Fibroblast of the aortic adventitia (primary cell): Measurements from ENCODE around the gene NMRK1. TPM values are rescaled to one million over a fixed set of nuclear protein-coding genes. Genes with fewer than 3 reads are reported as not detected.

Experiments
- DNase-seq: peaks from one replicate; pipeline ENCODE4 v3.0.0-alpha.2; 2010; ENCODE audit warnings: low read depth
- H3K4me3 ChIP-seq: 2 replicates; pipeline ENCODE4 v1.5.1; 2011; ENCODE audit warnings: low read depth, mild to moderate bottlenecking, control low read depth, low read length, moderate library complexity
- CTCF ChIP-seq: IDR thresholded peaks from 2 replicates; pipeline ENCODE4 v1.5.1; 2011; ENCODE audit warnings: mild to moderate bottlenecking, low read length, control low read depth, inconsistent platforms; ENCODE audit not compliant: insufficient read depth
- total RNA-seq: library from RNA; depleted of rRNA; stranded (reverse); fragments of >200 nt; gene quantifications from 2 replicates; pipeline ENCODE4 v1.2.3, GENCODE V29; 2012; ENCODE audit warnings: low replicate concordance

Gene NMRK1
- total RNA-seq, 1 donor = 23.9 TPM

- no peak overlapping the region for H3K4me3 ChIP-seq
- no peak for TF ChIP-seq CTCF
- no peak for DNase-seq
Observed at GRCh38 chr9:75130172-75130571, 42.2 kb upstream of the NMRK1 start.

GRCh38 chr9:75128535-75128934 lies 40.6 kb upstream of the NMRK1 start:
- no peak overlapping the region for H3K4me3 ChIP-seq
- DNase-seq = no peak
- TF ChIP-seq CTCF = no peak

DNA sequence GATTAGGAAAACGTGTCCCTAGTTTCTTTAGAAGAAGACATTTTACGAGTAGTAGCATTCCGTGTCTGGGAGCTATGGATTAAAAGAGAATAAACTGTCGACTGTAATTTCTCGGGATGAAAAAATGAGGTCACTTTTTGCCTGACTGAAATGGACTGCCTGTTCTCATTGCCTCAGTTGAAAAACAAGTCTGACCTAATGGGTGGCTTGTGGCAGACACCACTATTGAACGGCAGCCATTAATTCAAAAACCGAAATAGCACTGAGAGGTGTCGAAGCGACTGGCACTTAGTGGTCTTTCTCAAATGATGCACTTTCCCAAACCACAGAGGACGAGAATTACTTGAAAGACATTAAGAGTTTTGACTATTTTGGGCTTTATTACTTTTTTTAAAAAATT lies 35.7 kb upstream of the NMRK1 start:
- DNase-seq = no peak
- no peak for TF ChIP-seq CTCF
- no peak overlapping the region for H3K4me3 ChIP-seq

DNA sequence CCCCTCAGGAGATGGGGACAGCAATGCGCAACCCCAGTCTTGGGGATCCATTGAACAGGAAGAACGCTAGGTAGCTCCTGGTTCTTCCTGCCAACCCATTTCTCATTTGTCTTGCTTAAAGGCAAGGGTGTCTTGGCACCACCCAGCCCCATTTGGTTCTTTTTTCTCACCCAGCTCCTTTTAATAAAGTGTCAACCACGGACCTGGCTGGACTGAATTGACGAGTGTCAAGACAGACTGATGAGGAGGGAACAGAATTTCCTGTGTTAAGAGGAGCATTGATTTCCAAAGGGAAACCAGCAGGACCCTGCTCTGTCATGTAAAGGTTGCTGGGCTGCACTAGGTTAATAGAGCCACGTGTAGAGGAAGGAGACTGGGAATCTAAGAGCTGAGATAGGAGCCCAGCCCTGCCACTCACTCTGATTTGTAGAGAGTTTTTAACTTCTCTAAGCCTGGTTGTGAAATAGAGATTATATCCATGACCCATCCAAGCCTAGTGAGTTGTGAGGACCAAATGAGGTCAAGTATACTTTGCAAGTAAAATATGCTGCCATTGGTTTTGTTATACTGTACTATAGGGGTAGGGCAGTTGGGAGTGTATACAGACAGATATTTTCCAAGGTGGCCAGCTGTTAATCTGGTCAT lies 34.1 kb upstream of the NMRK1 start:
- DNase-seq = no peak
- H3K4me3 ChIP-seq = no peak overlapping the region
- no peak for TF ChIP-seq CTCF

DNA sequence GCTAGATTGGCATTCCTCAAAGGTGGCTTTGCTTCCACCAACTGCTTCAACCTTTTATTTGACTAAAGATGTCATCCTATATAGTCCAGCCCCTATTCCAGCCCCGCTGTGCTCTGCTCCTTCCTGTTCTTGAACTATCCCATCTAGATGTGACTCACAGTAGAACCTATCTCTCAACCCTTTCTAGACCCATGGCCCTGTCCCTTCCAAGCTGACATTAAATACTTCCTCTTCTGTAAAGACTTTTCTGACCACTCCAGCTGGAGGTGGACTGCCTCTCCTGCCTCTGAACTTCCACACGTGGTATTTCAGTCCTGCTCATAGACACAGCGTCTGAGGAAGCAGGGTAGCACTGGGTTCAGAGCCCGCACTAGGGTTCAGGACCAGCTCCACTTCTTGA lies 32.7 kb upstream of the NMRK1 start:
- DNase-seq = no peak
- no peak for TF ChIP-seq CTCF
- no peak overlapping the region for H3K4me3 ChIP-seq

- H3K4me3 ChIP-seq = no peak overlapping the region
Observed at GRCh38 chr9:75117564-75117963, 29.6 kb upstream of the NMRK1 start.

More at GRCh38 chr9:75117564-75117963, 29.6 kb upstream of the NMRK1 start:
- no peak for TF ChIP-seq CTCF
- DNase-seq = no peak
